Activated T-helper 17 cell treated with anti-CD3 and anti-CD28 coated beads, Interleukin-2, amount 50 U/mL, for 72 hours (primary cell): Measurements from ENCODE around the gene SLC7A7. TPM values are rescaled to one million over a fixed set of nuclear protein-coding genes. Genes with fewer than 3 reads are reported as not detected.

ENCODE experiments used
- ATAC-seq: fragments of 150-1000 bp; cut with Tn5 transposase; replicated peaks from 2 replicates; pipeline ENCODE4 v1.10.0; 2021; ENCODE audit warnings: mild to moderate bottlenecking, moderate library complexity
- H3K27ac Mint-ChIP-seq: one replicate; pipeline ENCODE4 v1.8.0; 2022; ENCODE audit warnings: mixed read lengths
- H3K27me3 Mint-ChIP-seq: one replicate; pipeline ENCODE4 v1.8.0; 2022; ENCODE audit warnings: mixed read lengths
- H3K36me3 Mint-ChIP-seq: one replicate; pipeline ENCODE4 v1.8.0; 2022; ENCODE audit warnings: low read depth, mild to moderate bottlenecking, mixed read lengths
- H3K4me1 Mint-ChIP-seq: one replicate; pipeline ENCODE4 v1.8.0; 2022; ENCODE audit warnings: mixed read lengths
- H3K4me3 Mint-ChIP-seq: one replicate; pipeline ENCODE4 v1.8.0; 2022; ENCODE audit warnings: mild to moderate bottlenecking, mixed read lengths
- H3K9me3 Mint-ChIP-seq: one replicate; pipeline ENCODE4 v1.8.0; 2022; ENCODE audit warnings: mixed read lengths
- total RNA-seq, 2 donors: library from RNA; stranded (reverse); gene quantifications; one replicate each; pipeline ENCODE4 v1.2.3, GENCODE V29; 2022

Gene SLC7A7
- total RNA-seq, 2 donors from 2014 or later, result 0.15 to 0.71 TPM

- Mint-ChIP-seq H3K27me3 (peaks cover 12% of the 10 kb centered on the region), H3K4me3 (no peak overlapping the region), H3K36me3 (no peaks in the 10 kb centered on the region), H3K4me1 (peaks cover 6% of the 10 kb centered on the region), H3K9me3 (no peaks in the 10 kb centered on the region), H3K27ac (no peak overlapping the region)
- ATAC-seq, result no peak
Observed at GRCh38 chr14:22847661-22848341, 32.6 kb upstream of the SLC7A7 start.

GRCh38 chr14:22846811-22847307, 31.6 kb upstream of the SLC7A7 start:
- Mint-ChIP-seq H3K4me1 (peaks cover 4% of the 10 kb centered on the region), H3K27me3 (peaks cover 12% of the 10 kb centered on the region), H3K36me3 (no peaks in the 10 kb centered on the region), H3K9me3 (no peaks in the 10 kb centered on the region), H3K4me3 (no peak overlapping the region), H3K27ac (no peak overlapping the region)
- ATAC-seq, result no peak

- no peak for ATAC-seq
- Mint-ChIP-seq H3K4me1 (peaks cover 1% of the 10 kb centered on the region), H3K36me3 (no peaks in the 10 kb centered on the region), H3K27ac (no peak overlapping the region), H3K4me3 (no peak overlapping the region), H3K9me3 (no peaks in the 10 kb centered on the region), H3K27me3 (peaks cover 12% of the 10 kb centered on the region)
Observed at GRCh38 chr14:22845821-22846625, 30.8 kb upstream of the SLC7A7 start.

- Mint-ChIP-seq H3K4me3 (no peak overlapping the region), H3K9me3 (no peaks in the 10 kb centered on the region), H3K4me1 (no peaks in the 10 kb centered on the region), H3K36me3 (no peaks in the 10 kb centered on the region), H3K27me3 (peaks cover 12% of the 10 kb centered on the region), H3K27ac (no peak overlapping the region)
- ATAC-seq, result no peak
Observed at GRCh38 chr14:22845103-22845394, 29.8 kb upstream of the SLC7A7 start.

- no peaks in the 10 kb centered on the region for H3K9me3 Mint-ChIP-seq
- no peak for ATAC-seq
Observed at GRCh38 chr14:22844221-22845102, 29.2 kb upstream of the SLC7A7 start.

GRCh38 chr14:22843123-22843925, 28.1 kb upstream of the SLC7A7 start:
- Mint-ChIP-seq H3K9me3 (no peaks in the 10 kb centered on the region), H3K36me3 (no peaks in the 10 kb centered on the region), H3K27ac (no peak overlapping the region), H3K27me3 (peaks cover 16% of the 10 kb centered on the region), H3K4me3 (no peak overlapping the region), H3K4me1 (peaks cover 4% of the 10 kb centered on the region)
- ATAC-seq, result no peak

More at GRCh38 chr14:22844221-22845102, 29.2 kb upstream of the SLC7A7 start:
- no peak overlapping the region for H3K27ac Mint-ChIP-seq
- peaks cover 12% of the 10 kb centered on the region for H3K27me3 Mint-ChIP-seq
- H3K4me1 Mint-ChIP-seq, result no peaks in the 10 kb centered on the region
- no peaks in the 10 kb centered on the region for H3K36me3 Mint-ChIP-seq
- H3K4me3 Mint-ChIP-seq, result no peak overlapping the region

GRCh38 chr14:22842211-22843122, 27.2 kb upstream of the SLC7A7 start:
- peaks cover 4% of the 10 kb centered on the region for H3K4me1 Mint-ChIP-seq
- H3K9me3 Mint-ChIP-seq, result no peaks in the 10 kb centered on the region
- H3K27ac Mint-ChIP-seq, result no peak overlapping the region
- no peak overlapping the region for H3K4me3 Mint-ChIP-seq
- peaks cover 20% of the 10 kb centered on the region for H3K27me3 Mint-ChIP-seq
- ATAC-seq, result no peak
- H3K36me3 Mint-ChIP-seq, result no peaks in the 10 kb centered on the region

- Mint-ChIP-seq H3K4me3 (no peak overlapping the region), H3K4me1 (peaks cover 4% of the 10 kb centered on the region), H3K9me3 (no peaks in the 10 kb centered on the region), H3K27ac (no peak overlapping the region), H3K36me3 (peaks cover 6% of the 10 kb centered on the region), H3K27me3 (peaks cover 25% of the 10 kb centered on the region)
- ATAC-seq, result no peak
Observed at GRCh38 chr14:22841769-22842168, 26.5 kb upstream of the SLC7A7 start.

- Mint-ChIP-seq H3K9me3 (no peaks in the 10 kb centered on the region), H3K27me3 (peaks cover 23% of the 10 kb centered on the region), H3K27ac (no peak overlapping the region), H3K4me3 (no peak overlapping the region), H3K36me3 (peaks cover 6% of the 10 kb centered on the region), H3K4me1 (peaks cover 4% of the 10 kb centered on the region)
- ATAC-seq, result no peak
Observed at GRCh38 chr14:22841311-22841710, 26.1 kb upstream of the SLC7A7 start.

GRCh38 chr14:22839159-22839779, 24.0 kb upstream of the SLC7A7 start:
- peaks cover 15% of the 10 kb centered on the region for H3K27me3 Mint-ChIP-seq
- H3K36me3 Mint-ChIP-seq, result peaks cover 26% of the 10 kb centered on the region
- H3K9me3 Mint-ChIP-seq, result no peaks in the 10 kb centered on the region
- ATAC-seq, result no peak
- H3K4me1 Mint-ChIP-seq, result peaks cover 4% of the 10 kb centered on the region
- H3K4me3 Mint-ChIP-seq, result no peak overlapping the region
- no peak overlapping the region for H3K27ac Mint-ChIP-seq

GRCh38 chr14:22838631-22839041, 23.4 kb upstream of the SLC7A7 start:
- no peak overlapping the region for H3K4me3 Mint-ChIP-seq
- ATAC-seq, result no peak
- H3K9me3 Mint-ChIP-seq, result no peaks in the 10 kb centered on the region
- peaks cover 4% of the 10 kb centered on the region for H3K4me1 Mint-ChIP-seq
- peaks cover 33% of the 10 kb centered on the region for H3K36me3 Mint-ChIP-seq
- peaks cover 15% of the 10 kb centered on the region for H3K27me3 Mint-ChIP-seq
- no peak overlapping the region for H3K27ac Mint-ChIP-seq

GRCh38 chr14:22837750-22838538, 22.7 kb upstream of the SLC7A7 start:
- peaks cover 4% of the 10 kb centered on the region for H3K4me1 Mint-ChIP-seq
- no peak overlapping the region for H3K27ac Mint-ChIP-seq
- H3K9me3 Mint-ChIP-seq, result no peaks in the 10 kb centered on the region
- peaks cover 12% of the 10 kb centered on the region for H3K27me3 Mint-ChIP-seq
- peak overlapping the region; percentile 26 for H3K4me3 Mint-ChIP-seq
- peaks cover 40% of the 10 kb centered on the region for H3K36me3 Mint-ChIP-seq
- no peak for ATAC-seq
